NCI-H345 (cell line): ENCODE data around the gene COLEC12.

ENCODE experiments used
- DNase-seq: peaks from one replicate; lab custom pipeline; 2025; lab: John Stamatoyannopoulos, UW

COLEC12 gene

GRCh38 chr18:384897-385296 lies 115.6 kb downstream of the COLEC12 start:
- no peak for DNase-seq

GRCh38 chr18:383135-383534 lies 117.4 kb downstream of the COLEC12 start:
- no peak for DNase-seq

GRCh38 chr18:382423-382984 lies 118.0 kb downstream of the COLEC12 start:
- no peak for DNase-seq

- no peak for DNase-seq
Measured at GRCh38 chr18:379681-380330, 120.7 kb downstream of the COLEC12 start.

- no peak for DNase-seq
Measured at GRCh38 chr18:378079-378478, 122.4 kb downstream of the COLEC12 start.

GRCh38 chr18:377088-377487 lies 123.4 kb downstream of the COLEC12 start:
- DNase-seq: no peak

GRCh38 chr18:376311-376710 lies 124.2 kb downstream of the COLEC12 start:
- no peak for DNase-seq

- DNase-seq: no peak
Measured at GRCh38 chr18:374721-375168, 125.8 kb downstream of the COLEC12 start.

- DNase-seq: no peak
Measured at GRCh38 chr18:373780-374179, 126.7 kb downstream of the COLEC12 start.

- no peak for DNase-seq
Measured at GRCh38 chr18:371609-371982, 128.9 kb downstream of the COLEC12 start.

GRCh38 chr18:370751-371608 lies 129.5 kb downstream of the COLEC12 start:
- no peak for DNase-seq

GRCh38 chr18:369224-370015 lies 131.1 kb downstream of the COLEC12 start:
- DNase-seq: no peak

GRCh38 chr18:366466-367061 lies 133.9 kb downstream of the COLEC12 start:
- DNase-seq: no peak

GRCh38 chr18:365651-366050 lies 134.8 kb downstream of the COLEC12 start:
- no peak for DNase-seq

GRCh38 chr18:364256-364826 lies 136.2 kb downstream of the COLEC12 start:
- DNase-seq: no peak

- DNase-seq: no peak
Measured at GRCh38 chr18:363301-364085, 137.0 kb downstream of the COLEC12 start.

GRCh38 chr18:362311-363290 lies 137.9 kb downstream of the COLEC12 start:
- peak; percentile 31 for DNase-seq

GRCh38 chr18:361941-362310 lies 138.6 kb downstream of the COLEC12 start:
- DNase-seq: peak; percentile 38

GRCh38 chr18:361100-361732 lies 139.3 kb downstream of the COLEC12 start:
- DNase-seq: no peak
